ENCODE data around the gene COQ5. TPM values are rescaled to one million over a fixed set of nuclear protein-coding genes. Genes with fewer than 3 reads are reported as not detected.
A peak's percentile ranks its signal among the peaks of the same experiment; 100 is the strongest.

The COQ5 gene
- total RNA-seq, 1 donor from 2014 or later = 35.6 TPM

- Mint-ChIP-seq H3K27ac (no peak overlapping the region), H3K4me3 (no peak overlapping the region), H3K36me3 (peaks cover 17% of the 10 kb centered on the region), H3K4me1 (ENCODE audit: unreplicated experiment) (no peaks in the 10 kb centered on the region), H3K27me3 (no peaks in the 10 kb centered on the region), H3K9me3 (no peaks in the 10 kb centered on the region)
- DNase-seq (ENCODE audit: extremely low spot score, unreplicated experiment) = no peak
- peak; percentile 78 for TF ChIP-seq CTCF (conservative IDR thresholded peaks at IDR 0.05)
These were observed 75.0 kb downstream of the COQ5 start for GRCh38 chr12:120453977-120454376.

Other genes starting within 250 kb of the COQ5 start
- gene RNU4-2, start 237.3 kb downstream of the COQ5 start, total RNA-seq (ENCODE audit: low replicate concordance) = 6,693 and 9,065 TPM in 2 replicates
- 4,376 and 7,253 TPM in 2 replicates for gene RNU4-1, start 235.9 kb downstream of the COQ5 start, total RNA-seq (ENCODE audit: low replicate concordance)
- 2.0 and 2.7 TPM in 2 replicates for gene SIRT4, start 226.8 kb downstream of the COQ5 start, total RNA-seq (ENCODE audit: low replicate concordance)
- not detected in 2 replicates for gene PLA2G1B, start 201.4 kb downstream of the COQ5 start, total RNA-seq (ENCODE audit: low replicate concordance)
- gene MSI1, start 160.0 kb downstream of the COQ5 start, total RNA-seq (ENCODE audit: low replicate concordance) = 22.0 and 71.7 TPM in 2 replicates
- 400 and 501 TPM in 2 replicates for gene COX6A1, start 91.0 kb downstream of the COQ5 start, total RNA-seq (ENCODE audit: low replicate concordance)
- 46.6 and 65.2 TPM in 2 replicates for gene TRIAP1, start 82.8 kb downstream of the COQ5 start, total RNA-seq (ENCODE audit: low replicate concordance)
- 27.7 and 33.9 TPM in 2 replicates for gene GATC, start 82.7 kb downstream of the COQ5 start, total RNA-seq (ENCODE audit: low replicate concordance)
- 226 and 248 TPM in 2 replicates for gene SRSF9, start 59.4 kb downstream of the COQ5 start, total RNA-seq (ENCODE audit: low replicate concordance)
- gene DYNLL1, start 33.0 kb downstream of the COQ5 start, total RNA-seq (ENCODE audit: low replicate concordance) = 403 and 451 TPM in 2 replicates
- 162 and 188 TPM in 2 replicates for gene RNF10, start 5.2 kb upstream of the COQ5 start, total RNA-seq (ENCODE audit: low replicate concordance)
- 45.6 and 55.2 TPM in 2 replicates for gene POP5, start 52.2 kb upstream of the COQ5 start, total RNA-seq (ENCODE audit: low replicate concordance)
- gene CABP1, start 111.5 kb upstream of the COQ5 start, total RNA-seq (ENCODE audit: low replicate concordance) = 0.26 and 0.56 TPM in 2 replicates
- 168 and 172 TPM in 2 replicates for gene MLEC, start 158.0 kb upstream of the COQ5 start, total RNA-seq (ENCODE audit: low replicate concordance)
- 39.2 and 57.2 TPM in 2 replicates for gene UNC119B, start 181.3 kb upstream of the COQ5 start, total RNA-seq (ENCODE audit: low replicate concordance)
- 12.1 and 16.4 TPM in 2 replicates for gene ACADS, start 196.7 kb upstream of the COQ5 start, total RNA-seq (ENCODE audit: low replicate concordance)